Middle frontal gyrus (tissue), 1 donor: ENCODE measurements around the gene CASTOR1.
"Not testable (repeated sequence)": the region's sequence is repeated elsewhere in the genome, so short reads cannot be mapped to it uniquely, and the experiment has no call there.

Experiments used
- DNase-seq: peaks from one replicate; pipeline ENCODE4 v3.0.0-alpha.2; 2015; ENCODE audit warnings: low spot score; ENCODE audit errors: extremely low spot score

Gene CASTOR1

GRCh38 chr22:30289141-30289979, at the start of gene CASTOR1:
Gene CASTOR1, minus strand, starts transcription at chr22:30289505. Its CDS starts 8 bp downstream, at chr22:30289497.
- peak; percentile 88 for DNase-seq

GRCh38 chr22:30338802-30339201, 49.5 kb upstream of the CASTOR1 start:
- no peak for DNase-seq

- DNase-seq = not testable (repeated sequence)
These were observed 49.0 kb upstream of the CASTOR1 start for GRCh38 chr22:30338341-30338740.

GRCh38 chr22:30337461-30337778, 48.1 kb upstream of the CASTOR1 start:
- no peak for DNase-seq

GRCh38 chr22:30336752-30337460, 47.6 kb upstream of the CASTOR1 start:
- DNase-seq = no peak

- DNase-seq = no peak
These were observed 45.9 kb upstream of the CASTOR1 start for GRCh38 chr22:30335236-30335635.

- no peak for DNase-seq
These were observed 45.3 kb upstream of the CASTOR1 start for GRCh38 chr22:30334646-30335045.

GRCh38 chr22:30333707-30334087, 44.4 kb upstream of the CASTOR1 start:
- DNase-seq = no peak

GRCh38 chr22:30332994-30333706, 43.8 kb upstream of the CASTOR1 start:
- no peak for DNase-seq

GRCh38 chr22:30332551-30332950, 43.2 kb upstream of the CASTOR1 start:
- DNase-seq = no peak

GRCh38 chr22:30328466-30329049, 39.3 kb upstream of the CASTOR1 start:
- DNase-seq = no peak

- DNase-seq = no peak
These were observed 38.6 kb upstream of the CASTOR1 start for GRCh38 chr22:30327864-30328345.

GRCh38 chr22:30326706-30327362, 37.5 kb upstream of the CASTOR1 start, which contains the start of gene TBC1D10A:
Gene TBC1D10A, minus strand, starts transcription at chr22:30326941. Its CDS starts 60 bp downstream, at chr22:30326881.
- DNase-seq = peak; percentile 71

GRCh38 chr22:30326255-30326705, 37.0 kb upstream of the CASTOR1 start:
- no peak for DNase-seq

- DNase-seq = no peak
These were observed 36.5 kb upstream of the CASTOR1 start for GRCh38 chr22:30325724-30326254.

- DNase-seq = no peak
These were observed 35.9 kb upstream of the CASTOR1 start for GRCh38 chr22:30325065-30325720.

- DNase-seq = no peak
These were observed 34.9 kb upstream of the CASTOR1 start for GRCh38 chr22:30324014-30324730.

- DNase-seq = no peak
These were observed 33.9 kb upstream of the CASTOR1 start for GRCh38 chr22:30323246-30323645.

- no peak for DNase-seq
These were observed 32.2 kb upstream of the CASTOR1 start for GRCh38 chr22:30321461-30321860.
